OCI-LY3 (cell line): ENCODE results near the gene ADGRV1.

Source experiments
- H2AFZ ChIP-seq: fragments of 200-600, 300-600 bp; shearing (Covaris generic); 2 replicates; pipeline ENCODE4 v1.6.0; 2014; ENCODE audit warnings: antibody characterized with exemption, low read depth, low read length
- H3K27ac ChIP-seq: fragments of 200-600, 300-600 bp; sonication (generic); 2 replicates; pipeline ENCODE4 v1.5.1; 2014; ENCODE audit warnings: mild to moderate bottlenecking, low read length, moderate library complexity, mixed read lengths
- H3K27me3 ChIP-seq: fragments of 200-600, 300-600 bp; sonication (generic); 2 replicates; pipeline ENCODE4 v1.6.1; 2014; ENCODE audit warnings: low read depth, low read length, mixed read lengths
- H3K36me3 ChIP-seq: fragments of 200-600, 300-600 bp; sonication (generic); replicated peaks from 2 replicates; pipeline ENCODE3; 2014; ENCODE audit warnings: low read depth, low read length, mixed read lengths
- H3K4me1 ChIP-seq: fragments of 300-600, 200-600 bp; sonication (generic); 2 replicates; pipeline ENCODE4 v1.6.1; 2014; ENCODE audit warnings: low read length, mixed read lengths
- H3K4me2 ChIP-seq: fragments of 200-600, 300-600 bp; sonication (generic); 2 replicates; pipeline ENCODE4 v1.6.1; 2014; ENCODE audit warnings: low read length, mixed read lengths
- H3K4me3 ChIP-seq: fragments of 300-600, 200-600 bp; sonication (generic); 2 replicates; pipeline ENCODE4 v1.5.1; 2014; ENCODE audit warnings: antibody characterized with exemption, mild to moderate bottlenecking, low read length, moderate library complexity
- H3K79me2 ChIP-seq: fragments of 300-600, 200-600 bp; shearing (Covaris generic); 2 replicates; pipeline ENCODE4 v1.6.1; 2014; ENCODE audit warnings: mild to moderate bottlenecking, low read length, mixed read lengths
- H3K9ac ChIP-seq: fragments of 300-600, 200-600 bp; shearing (Covaris generic); 2 replicates; pipeline ENCODE4 v1.6.0; 2014; ENCODE audit warnings: mild to moderate bottlenecking, low read length, moderate library complexity
- H3K9me3 ChIP-seq: fragments of 200-600, 300-600 bp; shearing (Covaris generic); 2 replicates; pipeline ENCODE4 v1.6.1; 2014; ENCODE audit warnings: low read length, mixed read lengths; ENCODE audit not compliant: insufficient read depth
- H4K20me1 ChIP-seq: fragments of 200-600, 300-600 bp; sonication (generic); 2 replicates; pipeline ENCODE4 v1.6.1; 2016; ENCODE audit warnings: low read length, mixed read lengths; ENCODE audit not compliant: insufficient read depth
- EZH2phosphoT487 ChIP-seq: fragments of 200-600 bp; shearing (Covaris generic); IDR thresholded peaks from 2 replicates; pipeline ENCODE4 v1.6.1; 2018; ENCODE audit warnings: antibody characterized with exemption, mixed run types, low read depth
- TF ChIP-seq, protein P1 (sequence below): fragments of 200-600, 300-600 bp; sonication (generic); IDR thresholded peaks from 2 replicates; pipeline ENCODE4 v1.5.1; 2014; ENCODE audit warnings: antibody characterized with exemption, low read length, low read depth

The ADGRV1 gene

GRCh38 chr5:91123291-91123690, 564.7 kb downstream of the ADGRV1 start:
- Histone ChIP-seq H2AFZ (no peak overlapping the region), H3K4me3 (no peak overlapping the region), H3K36me3 (no peaks in the 10 kb centered on the region), H3K9me3 (no peaks in the 10 kb centered on the region), H3K9ac (no peak overlapping the region), H3K27me3 (no peaks in the 10 kb centered on the region), H3K79me2 (no peaks in the 10 kb centered on the region), H3K4me2 (no peak overlapping the region), H3K4me1 (no peaks in the 10 kb centered on the region), H4K20me1 (no peaks in the 10 kb centered on the region), H3K27ac (no peak overlapping the region)
- TF ChIP-seq, protein P1, sequence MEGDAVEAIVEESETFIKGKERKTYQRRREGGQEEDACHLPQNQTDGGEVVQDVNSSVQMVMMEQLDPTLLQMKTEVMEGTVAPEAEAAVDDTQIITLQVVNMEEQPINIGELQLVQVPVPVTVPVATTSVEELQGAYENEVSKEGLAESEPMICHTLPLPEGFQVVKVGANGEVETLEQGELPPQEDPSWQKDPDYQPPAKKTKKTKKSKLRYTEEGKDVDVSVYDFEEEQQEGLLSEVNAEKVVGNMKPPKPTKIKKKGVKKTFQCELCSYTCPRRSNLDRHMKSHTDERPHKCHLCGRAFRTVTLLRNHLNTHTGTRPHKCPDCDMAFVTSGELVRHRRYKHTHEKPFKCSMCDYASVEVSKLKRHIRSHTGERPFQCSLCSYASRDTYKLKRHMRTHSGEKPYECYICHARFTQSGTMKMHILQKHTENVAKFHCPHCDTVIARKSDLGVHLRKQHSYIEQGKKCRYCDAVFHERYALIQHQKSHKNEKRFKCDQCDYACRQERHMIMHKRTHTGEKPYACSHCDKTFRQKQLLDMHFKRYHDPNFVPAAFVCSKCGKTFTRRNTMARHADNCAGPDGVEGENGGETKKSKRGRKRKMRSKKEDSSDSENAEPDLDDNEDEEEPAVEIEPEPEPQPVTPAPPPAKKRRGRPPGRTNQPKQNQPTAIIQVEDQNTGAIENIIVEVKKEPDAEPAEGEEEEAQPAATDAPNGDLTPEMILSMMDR = no peak
- no peak for TF ChIP-seq EZH2phosphoT487

DNA sequence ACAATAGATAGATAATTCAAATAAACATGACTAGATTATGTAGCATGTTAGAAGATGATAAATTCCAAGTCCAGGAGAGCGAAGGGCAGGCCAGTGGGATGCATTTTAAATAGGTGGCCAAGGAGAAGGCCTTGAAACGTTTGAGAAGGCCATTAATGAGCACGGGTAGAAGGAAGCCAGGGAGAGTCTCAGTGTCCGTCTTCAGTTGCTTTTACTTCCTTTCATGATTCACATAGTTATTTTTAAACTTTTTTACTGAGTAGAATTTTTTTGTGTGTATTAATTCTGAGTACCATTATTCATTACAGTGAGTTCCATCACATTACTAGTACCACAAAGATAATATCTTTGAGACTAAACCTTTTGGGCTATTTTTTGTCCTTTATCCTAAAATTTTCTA, 565.3 kb downstream of the ADGRV1 start:
- TF ChIP-seq EZH2phosphoT487 = no peak
- H3K27me3 ChIP-seq = no peaks in the 10 kb centered on the region
- H3K79me2 ChIP-seq = no peaks in the 10 kb centered on the region
- no peak overlapping the region for H3K9ac ChIP-seq
- H3K36me3 ChIP-seq = no peaks in the 10 kb centered on the region
- H4K20me1 ChIP-seq = no peaks in the 10 kb centered on the region
- no peak overlapping the region for H2AFZ ChIP-seq
- no peaks in the 10 kb centered on the region for H3K9me3 ChIP-seq
- no peaks in the 10 kb centered on the region for H3K4me1 ChIP-seq
- no peak overlapping the region for H3K27ac ChIP-seq
- H3K4me2 ChIP-seq = no peak overlapping the region
- H3K4me3 ChIP-seq = no peak overlapping the region

DNA sequence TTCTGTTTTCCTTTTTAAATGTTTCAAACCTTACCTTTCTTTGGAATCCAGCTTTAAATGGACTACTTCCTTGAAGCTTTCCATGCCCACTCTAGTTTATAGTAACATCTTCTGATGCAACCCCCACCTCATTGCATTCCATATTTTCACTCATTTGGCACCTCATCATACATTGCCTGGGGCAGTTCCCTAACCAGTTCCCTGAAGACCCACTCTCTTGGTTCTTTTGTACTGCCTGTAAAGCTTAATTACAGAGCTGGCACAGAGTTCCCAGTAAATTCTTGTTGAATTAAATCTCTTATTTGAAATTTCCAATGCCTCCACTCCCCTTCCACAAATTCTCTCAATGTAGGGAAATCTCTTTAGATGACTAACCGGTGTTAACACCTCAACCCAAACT, 567.3 kb downstream of the ADGRV1 start:
- no peak for TF ChIP-seq EZH2phosphoT487
- TF ChIP-seq, protein P1 = no peak
- Histone ChIP-seq H3K9me3 (no peaks in the 10 kb centered on the region), H3K79me2 (no peaks in the 10 kb centered on the region), H4K20me1 (no peaks in the 10 kb centered on the region), H3K36me3 (no peaks in the 10 kb centered on the region), H3K4me1 (no peaks in the 10 kb centered on the region), H3K9ac (no peak overlapping the region), H2AFZ (no peak overlapping the region), H3K4me3 (no peak overlapping the region), H3K4me2 (no peak overlapping the region), H3K27me3 (no peaks in the 10 kb centered on the region), H3K27ac (no peak overlapping the region)

DNA sequence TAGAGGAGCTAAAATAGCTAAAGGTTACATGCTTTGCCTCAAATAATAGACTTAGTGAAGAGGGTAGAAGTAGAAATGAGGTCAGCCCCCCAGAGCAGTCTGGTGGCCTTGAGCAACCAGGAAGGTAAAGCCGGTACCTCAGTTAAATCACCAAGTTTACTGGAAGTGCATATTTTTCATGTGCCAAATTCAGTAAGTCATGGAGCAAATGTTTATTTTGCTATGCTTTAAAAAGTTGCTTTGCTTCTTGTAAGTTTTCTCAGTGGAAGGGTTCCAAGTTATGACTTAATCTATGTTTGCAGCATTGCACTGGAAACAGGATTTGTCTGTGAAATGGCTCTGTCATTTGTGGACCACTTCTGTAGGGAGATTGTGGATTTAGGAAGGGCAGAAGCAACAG, 567.9 kb downstream of the ADGRV1 start:
- Histone ChIP-seq H3K4me2 (no peak overlapping the region), H3K4me1 (no peaks in the 10 kb centered on the region)

More for the DNA sequence above, 567.9 kb downstream of the ADGRV1 start:
- Histone ChIP-seq H3K27ac (no peak overlapping the region), H3K9ac (no peak overlapping the region), H3K79me2 (no peaks in the 10 kb centered on the region), H2AFZ (no peak overlapping the region), H3K36me3 (no peaks in the 10 kb centered on the region), H4K20me1 (no peaks in the 10 kb centered on the region), H3K9me3 (no peaks in the 10 kb centered on the region), H3K4me3 (no peak overlapping the region), H3K27me3 (no peaks in the 10 kb centered on the region)
- TF ChIP-seq EZH2phosphoT487 = no peak
- TF ChIP-seq, protein P1 = no peak
